Ascending aorta (tissue), 2 donors: Measurements from ENCODE around the gene SCRT2. TPM values are rescaled to one million over a fixed set of nuclear protein-coding genes. Genes with fewer than 3 reads are reported as not detected.

ENCODE experiments used
- DNase-seq, 2 donors: peaks; one replicate each; pipeline ENCODE4 v3.0.0-alpha.2; 2019; ENCODE audit warnings: low spot score in 2 of 2
- H3K27ac ChIP-seq, 2 donors: fragments of 200-600 bp; sonication (generic); one replicate each; pipeline ENCODE4 v1.5.1; 2016 to 2017; ENCODE audit warnings: mild to moderate bottlenecking in 1 of 2
- H3K27me3 ChIP-seq: fragments of 200-600 bp; sonication (generic); one replicate; pipeline ENCODE4 v1.5.1; 2017
- H3K36me3 ChIP-seq, 2 donors: fragments of 200-600 bp; sonication (generic); one replicate each; pipeline ENCODE4 v1.5.1; 2016
- H3K4me1 ChIP-seq, 2 donors: fragments of 200-600 bp; sonication (generic); one replicate each; pipeline ENCODE4 v1.5.1; 2016 to 2017; ENCODE audit warnings: mild to moderate bottlenecking in 1 of 2
- H3K4me3 ChIP-seq, 2 donors: fragments of 200-600 bp; sonication (generic); one replicate each; pipeline ENCODE4 v1.5.1; 2016 to 2017; ENCODE audit warnings: mild to moderate bottlenecking in 1 of 2
- H3K9me3 ChIP-seq, 2 donors: fragments of 200-600 bp; sonication (generic); one replicate each; pipeline ENCODE4 v1.5.1; 2016
- CTCF ChIP-seq, 3 experiments: fragments of 200-600 bp in 2 of 3; fragments of 450-650 bp in 1 of 3; sonication (generic) in 2 of 3; IDR thresholded peaks; one replicate each; pipeline ENCODE4 v1.5.1; 2016 to 2019; ENCODE audit warnings: antibody characterized with exemption in 3 of 3, mild to moderate bottlenecking in 1 of 3, moderate library complexity in 1 of 3
- intact Hi-C: fragments of 100-400 bp; cut with DNase I; formaldehyde crosslinking; loops from one replicate; pipeline ENCODE4 v1.15.1; 2023
- total RNA-seq: library from RNA; depleted of rRNA; stranded (reverse); fragments of >200 nt; gene quantifications from one replicate; pipeline ENCODE4 v1.1.0, GENCODE V29; 2016

Gene SCRT2
- total RNA-seq, 1 donor from 2014 or later, result not detected

GRCh38 chr20:641516-641875, 34.1 kb downstream of the SCRT2 start:
- no peak for TF ChIP-seq CTCF (IDR thresholded peaks at IDR 0.05)
- H3K27ac ChIP-seq, result no peak overlapping the region
- H3K4me3 ChIP-seq, result no peak overlapping the region
- peaks cover 2 to 3% of the 10 kb centered on the region in 2 donors for H3K4me1 ChIP-seq
- no peaks in the 10 kb centered on the region for H3K36me3 ChIP-seq
- H3K9me3 ChIP-seq, result no peaks in the 10 kb centered on the region
- DNase-seq, result no peak
- intact Hi-C loops, result loop anchor here (5.0 kb wide), 1 partner anchor 279 kb away; no protein-coding TSS in a partner anchor
- H3K27me3 ChIP-seq, result no peaks in the 10 kb centered on the region

- H3K27me3 ChIP-seq, result no peaks in the 10 kb centered on the region
- H3K4me3 ChIP-seq, result no peak overlapping the region
- no peak for DNase-seq
- peaks cover 2 to 3% of the 10 kb centered on the region in 2 donors for H3K4me1 ChIP-seq
- intact Hi-C loops, result loop anchor here (5.0 kb wide), 1 partner anchor 279 kb away; no protein-coding TSS in a partner anchor
- no peaks in the 10 kb centered on the region for H3K9me3 ChIP-seq
- no peak overlapping the region for H3K27ac ChIP-seq
- H3K36me3 ChIP-seq, result no peaks in the 10 kb centered on the region
- TF ChIP-seq CTCF (IDR thresholded peaks at IDR 0.05), result no peak
Observed at GRCh38 chr20:640674-641515, 34.7 kb downstream of the SCRT2 start.

- no peak overlapping the region for H3K4me3 ChIP-seq
- intact Hi-C loops, result no loop called here
- H3K27ac ChIP-seq, result no peak overlapping the region
- TF ChIP-seq CTCF (IDR thresholded peaks at IDR 0.05), result no peak
- no peaks in the 10 kb centered on the region for H3K9me3 ChIP-seq
- no peaks in the 10 kb centered on the region for H3K27me3 ChIP-seq
- no peaks in the 10 kb centered on the region for H3K36me3 ChIP-seq
- H3K4me1 ChIP-seq, result peaks cover 0 to 3% of the 10 kb centered on the region in 2 donors
- DNase-seq, result no peak
Observed at GRCh38 chr20:638579-638978, 37.0 kb downstream of the SCRT2 start.

GRCh38 chr20:637559-637958, 38.0 kb downstream of the SCRT2 start:
- H3K4me3 ChIP-seq, result no peak overlapping the region
- peaks cover 0 to 3% of the 10 kb centered on the region in 2 donors for H3K4me1 ChIP-seq
- no peak overlapping the region for H3K27ac ChIP-seq
- no peaks in the 10 kb centered on the region for H3K27me3 ChIP-seq
- no peak for DNase-seq
- no peaks in the 10 kb centered on the region for H3K36me3 ChIP-seq
- no peak for TF ChIP-seq CTCF (IDR thresholded peaks at IDR 0.05)
- no peaks in the 10 kb centered on the region for H3K9me3 ChIP-seq
- intact Hi-C loops, result no loop called here

GRCh38 chr20:635893-636338, 39.7 kb downstream of the SCRT2 start:
- Histone ChIP-seq H3K36me3 (no peaks in the 10 kb centered on the region), H3K4me1 (no peaks in the 10 kb centered on the region), H3K4me3 (no peak overlapping the region), H3K9me3 (no peaks in the 10 kb centered on the region), H3K27me3 (no peaks in the 10 kb centered on the region), H3K27ac (no peak overlapping the region)
- DNase-seq, result no peak
- TF ChIP-seq CTCF (IDR thresholded peaks at IDR 0.05), result no peak
- intact Hi-C loops, result no loop called here
